ENCODE data around the gene CYB5D1. TPM values are rescaled to one million over a fixed set of nuclear protein-coding genes. Genes with fewer than 3 reads are reported as not detected.
A peak's percentile ranks its signal among the peaks of the same experiment; 100 is the strongest.

CYB5D1 gene
- total RNA-seq, 1 experiment from 2014 or later, result 18.0 TPM

- Histone ChIP-seq H3K4me2 (ENCODE audit: insufficient read depth, insufficient read length, low read length) (peak overlapping the region; percentile 43), H4K5ac (ENCODE audit: insufficient read length, low read depth, low read length) (no peak overlapping the region), H3K79me1 (ENCODE audit: insufficient read depth, low read depth, low read length, poor library complexity, severe bottlenecking) (no peaks in the 10 kb centered on the region), H2BK5ac (ENCODE audit: insufficient read length, low read length) (no peak overlapping the region), H2BK120ac (ENCODE audit: low read depth, low read length, poor library complexity, severe bottlenecking) (no peak overlapping the region), H3K79me2 (ENCODE audit: insufficient read depth, low read length) (no peaks in the 10 kb centered on the region), H4K8ac (replicated peaks; ENCODE audit: insufficient read length, low read depth, low read length) (no peak overlapping the region), H2BK15ac (ENCODE audit: low read depth, low read length) (no peak overlapping the region), H3K9ac (ENCODE audit: extremely low read depth, insufficient read length, low read length) (no peak overlapping the region), H3K14ac (ENCODE audit: insufficient read depth, low read length) (peak overlapping the region; percentile 75; the same call in 1 of the 2 replicates), H3K18ac (ENCODE audit: insufficient read length, low read depth, low read length) (no peak overlapping the region), H2BK12ac (ENCODE audit: insufficient read length, low read depth, low read length) (no peak overlapping the region), H3K23ac (ENCODE audit: insufficient read length, low read depth, low read length) (no peak overlapping the region), H3K56ac (ENCODE audit: insufficient read length, low read depth, low read length) (no peak overlapping the region), H3K27me3 (ENCODE audit: insufficient read depth, low read length) (no peaks in the 10 kb centered on the region; the same call in 1 of the 2 replicates), H4K20me1 (ENCODE audit: control insufficient read depth, insufficient read depth, insufficient read length) (no peaks in the 10 kb centered on the region), H3K9me3 (ENCODE audit: control insufficient read depth, low read depth, low read length) (no peaks in the 10 kb centered on the region), H2AK5ac (ENCODE audit: insufficient read length, low read length) (no peak overlapping the region), H3T11ph (ENCODE audit: low read length) (no peak overlapping the region), H3K4ac (ENCODE audit: low read depth, low read length) (no peak overlapping the region), H2BK20ac (ENCODE audit: low read depth, low read length, poor library complexity, severe bottlenecking) (no peak overlapping the region), H2AFZ (ENCODE audit: low read length) (no peak overlapping the region), H3K4me1 (ENCODE audit: insufficient read depth, low read length) (no peaks in the 10 kb centered on the region), H3K27ac (ENCODE audit: insufficient read length, low read depth, low read length) (no peak overlapping the region), H3K23me2 (ENCODE audit: insufficient read length, low read depth, low read length, poor library complexity, severe bottlenecking) (peaks cover 28% of the 10 kb centered on the region), H4K91ac (ENCODE audit: insufficient read length, low read depth, low read length) (no peak overlapping the region)
- no peaks in the 10 kb centered on the region for H3K9me3 Mint-ChIP-seq
- no peak for TF ChIP-seq CTCF (conservative IDR thresholded peaks at IDR 0.05)
- H3K27me3 Mint-ChIP-seq (ENCODE audit: low read depth), result no peaks in the 10 kb centered on the region; the same call in none of the 2 replicates
- DNase-seq, result peak; percentile 34
- WGBS (ENCODE audit: extremely low coverage, insufficient read length, low lambda C conversion rate), result no CpG with 5 or more reads among the region's 100 CpGs
- no peak overlapping the region for H3K27ac Mint-ChIP-seq
- H3K4me1 Mint-ChIP-seq, result peaks cover 3 to 4% of the 10 kb centered on the region in 2 experiments
- H3K4me3 Mint-ChIP-seq, result peak overlapping the region; percentile 68 to 80
- no peaks in the 10 kb centered on the region for H3K36me3 Mint-ChIP-seq (ENCODE audit: insufficient read depth in 1 of 3, low read depth in 3 of 3)
Measured at GRCh38 chr17:7884581-7885366, 27.0 kb downstream of the CYB5D1 start.
